K562 (cell line): ENCODE measurements around the gene UBE2O. TPM values are rescaled to one million over a fixed set of nuclear protein-coding genes. Genes with fewer than 3 reads are reported as not detected.

Source experiments
- MTA2 ChIP-seq: fragments of 450-650 bp; IDR thresholded peaks from 2 replicates; pipeline ENCODE4 v1.6.1; 2016; ENCODE audit warnings: low read depth
- PCBP2 ChIP-seq: fragments of 200-400 bp; formaldehyde crosslinking; IDR thresholded peaks from 2 replicates; pipeline ENCODE4 v1.6.1; 2018; ENCODE audit warnings: low read length, low read depth, mild to moderate bottlenecking, moderate library complexity; ENCODE audit not compliant: poor library complexity, severe bottlenecking
- PTBP1 ChIP-seq: fragments of 200-400 bp; formaldehyde crosslinking; IDR thresholded peaks from 2 replicates; pipeline ENCODE4 v1.6.1; 2017; ENCODE audit warnings: low read depth, low read length
- SNIP1 ChIP-seq: fragments of 450-650 bp; IDR thresholded peaks from 2 replicates; pipeline ENCODE4 v1.7.1; 2017; ENCODE audit warnings: low read depth, mild to moderate bottlenecking
- polyA plus RNA-seq, 8 experiments: library from polyadenylated mRNA; depleted of rRNA in 4 of 8; stranded (reverse) in 5 of 8; unstranded in 3 of 8; fragments of >200 nt; fragmentation: Nextera tagmentation in 2 of 8; fragmentation: Illumina TruSeq in 1 of 8; extraction: Ambion mirVana in 2 of 8; extraction: Trizol in 1 of 8; gene quantifications; 2 replicates each; pipeline versions ENCODE4 v1.2.1 to v1.2.3, GENCODE V29; 2011 to 2014; ENCODE audit warnings: inconsistent platforms in 1 of 8, missing spikeins in 1 of 8
- total RNA-seq, 7 experiments: library from RNA; depleted of rRNA in 6 of 7; stranded (reverse); fragments of >200 nt in 6 of 7; fragmentation: Illumina TruSeq in 2 of 7; extraction: Trizol in 2 of 7; gene quantifications; 2 replicates each; pipeline versions ENCODE4 v1.2.1 to v1.2.3, GENCODE V29; 2011 to 2021; ENCODE audit warnings: low replicate concordance in 1 of 7
- TF ChIP-seq, protein P1 (sequence below): fragments of 200-600 bp; sonication (generic); IDR thresholded peaks from one replicate; pipeline ENCODE4 v1.6.1; 2012; ENCODE audit warnings: mild to moderate bottlenecking, low read depth, low read length, inconsistent platforms

The UBE2O gene
- total and polyA plus RNA-seq, 9 of the 15 experiments (the other 6 are each of a cell fraction or from before 2014, with no cell fraction given) = 1.6 to 39.7 (median 13.3) TPM

- TF ChIP-seq, protein P1, sequence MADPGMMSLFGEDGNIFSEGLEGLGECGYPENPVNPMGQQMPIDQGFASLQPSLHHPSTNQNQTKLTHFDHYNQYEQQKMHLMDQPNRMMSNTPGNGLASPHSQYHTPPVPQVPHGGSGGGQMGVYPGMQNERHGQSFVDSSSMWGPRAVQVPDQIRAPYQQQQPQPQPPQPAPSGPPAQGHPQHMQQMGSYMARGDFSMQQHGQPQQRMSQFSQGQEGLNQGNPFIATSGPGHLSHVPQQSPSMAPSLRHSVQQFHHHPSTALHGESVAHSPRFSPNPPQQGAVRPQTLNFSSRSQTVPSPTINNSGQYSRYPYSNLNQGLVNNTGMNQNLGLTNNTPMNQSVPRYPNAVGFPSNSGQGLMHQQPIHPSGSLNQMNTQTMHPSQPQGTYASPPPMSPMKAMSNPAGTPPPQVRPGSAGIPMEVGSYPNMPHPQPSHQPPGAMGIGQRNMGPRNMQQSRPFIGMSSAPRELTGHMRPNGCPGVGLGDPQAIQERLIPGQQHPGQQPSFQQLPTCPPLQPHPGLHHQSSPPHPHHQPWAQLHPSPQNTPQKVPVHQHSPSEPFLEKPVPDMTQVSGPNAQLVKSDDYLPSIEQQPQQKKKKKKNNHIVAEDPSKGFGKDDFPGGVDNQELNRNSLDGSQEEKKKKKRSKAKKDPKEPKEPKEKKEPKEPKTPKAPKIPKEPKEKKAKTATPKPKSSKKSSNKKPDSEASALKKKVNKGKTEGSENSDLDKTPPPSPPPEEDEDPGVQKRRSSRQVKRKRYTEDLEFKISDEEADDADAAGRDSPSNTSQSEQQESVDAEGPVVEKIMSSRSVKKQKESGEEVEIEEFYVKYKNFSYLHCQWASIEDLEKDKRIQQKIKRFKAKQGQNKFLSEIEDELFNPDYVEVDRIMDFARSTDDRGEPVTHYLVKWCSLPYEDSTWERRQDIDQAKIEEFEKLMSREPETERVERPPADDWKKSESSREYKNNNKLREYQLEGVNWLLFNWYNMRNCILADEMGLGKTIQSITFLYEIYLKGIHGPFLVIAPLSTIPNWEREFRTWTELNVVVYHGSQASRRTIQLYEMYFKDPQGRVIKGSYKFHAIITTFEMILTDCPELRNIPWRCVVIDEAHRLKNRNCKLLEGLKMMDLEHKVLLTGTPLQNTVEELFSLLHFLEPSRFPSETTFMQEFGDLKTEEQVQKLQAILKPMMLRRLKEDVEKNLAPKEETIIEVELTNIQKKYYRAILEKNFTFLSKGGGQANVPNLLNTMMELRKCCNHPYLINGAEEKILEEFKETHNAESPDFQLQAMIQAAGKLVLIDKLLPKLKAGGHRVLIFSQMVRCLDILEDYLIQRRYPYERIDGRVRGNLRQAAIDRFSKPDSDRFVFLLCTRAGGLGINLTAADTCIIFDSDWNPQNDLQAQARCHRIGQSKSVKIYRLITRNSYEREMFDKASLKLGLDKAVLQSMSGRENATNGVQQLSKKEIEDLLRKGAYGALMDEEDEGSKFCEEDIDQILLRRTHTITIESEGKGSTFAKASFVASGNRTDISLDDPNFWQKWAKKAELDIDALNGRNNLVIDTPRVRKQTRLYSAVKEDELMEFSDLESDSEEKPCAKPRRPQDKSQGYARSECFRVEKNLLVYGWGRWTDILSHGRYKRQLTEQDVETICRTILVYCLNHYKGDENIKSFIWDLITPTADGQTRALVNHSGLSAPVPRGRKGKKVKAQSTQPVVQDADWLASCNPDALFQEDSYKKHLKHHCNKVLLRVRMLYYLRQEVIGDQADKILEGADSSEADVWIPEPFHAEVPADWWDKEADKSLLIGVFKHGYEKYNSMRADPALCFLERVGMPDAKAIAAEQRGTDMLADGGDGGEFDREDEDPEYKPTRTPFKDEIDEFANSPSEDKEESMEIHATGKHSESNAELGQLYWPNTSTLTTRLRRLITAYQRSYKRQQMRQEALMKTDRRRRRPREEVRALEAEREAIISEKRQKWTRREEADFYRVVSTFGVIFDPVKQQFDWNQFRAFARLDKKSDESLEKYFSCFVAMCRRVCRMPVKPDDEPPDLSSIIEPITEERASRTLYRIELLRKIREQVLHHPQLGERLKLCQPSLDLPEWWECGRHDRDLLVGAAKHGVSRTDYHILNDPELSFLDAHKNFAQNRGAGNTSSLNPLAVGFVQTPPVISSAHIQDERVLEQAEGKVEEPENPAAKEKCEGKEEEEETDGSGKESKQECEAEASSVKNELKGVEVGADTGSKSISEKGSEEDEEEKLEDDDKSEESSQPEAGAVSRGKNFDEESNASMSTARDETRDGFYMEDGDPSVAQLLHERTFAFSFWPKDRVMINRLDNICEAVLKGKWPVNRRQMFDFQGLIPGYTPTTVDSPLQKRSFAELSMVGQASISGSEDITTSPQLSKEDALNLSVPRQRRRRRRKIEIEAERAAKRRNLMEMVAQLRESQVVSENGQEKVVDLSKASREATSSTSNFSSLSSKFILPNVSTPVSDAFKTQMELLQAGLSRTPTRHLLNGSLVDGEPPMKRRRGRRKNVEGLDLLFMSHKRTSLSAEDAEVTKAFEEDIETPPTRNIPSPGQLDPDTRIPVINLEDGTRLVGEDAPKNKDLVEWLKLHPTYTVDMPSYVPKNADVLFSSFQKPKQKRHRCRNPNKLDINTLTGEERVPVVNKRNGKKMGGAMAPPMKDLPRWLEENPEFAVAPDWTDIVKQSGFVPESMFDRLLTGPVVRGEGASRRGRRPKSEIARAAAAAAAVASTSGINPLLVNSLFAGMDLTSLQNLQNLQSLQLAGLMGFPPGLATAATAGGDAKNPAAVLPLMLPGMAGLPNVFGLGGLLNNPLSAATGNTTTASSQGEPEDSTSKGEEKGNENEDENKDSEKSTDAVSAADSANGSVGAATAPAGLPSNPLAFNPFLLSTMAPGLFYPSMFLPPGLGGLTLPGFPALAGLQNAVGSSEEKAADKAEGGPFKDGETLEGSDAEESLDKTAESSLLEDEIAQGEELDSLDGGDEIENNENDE = no peak
- TF ChIP-seq MTA2 (no peak), SNIP1 (no peak), PTBP1 (no peak), PCBP2 (no peak)
- TF ChIP-seq, all 486 proteins: peak for 0
These were observed 93.6 kb downstream of the UBE2O start (continued) for GRCh38 chr17:76359375-76359774.
